ENCODE measurements around the gene C6orf120.
A peak's percentile ranks its signal among the peaks of the same experiment; 100 is the strongest.

Gene C6orf120

DNA sequence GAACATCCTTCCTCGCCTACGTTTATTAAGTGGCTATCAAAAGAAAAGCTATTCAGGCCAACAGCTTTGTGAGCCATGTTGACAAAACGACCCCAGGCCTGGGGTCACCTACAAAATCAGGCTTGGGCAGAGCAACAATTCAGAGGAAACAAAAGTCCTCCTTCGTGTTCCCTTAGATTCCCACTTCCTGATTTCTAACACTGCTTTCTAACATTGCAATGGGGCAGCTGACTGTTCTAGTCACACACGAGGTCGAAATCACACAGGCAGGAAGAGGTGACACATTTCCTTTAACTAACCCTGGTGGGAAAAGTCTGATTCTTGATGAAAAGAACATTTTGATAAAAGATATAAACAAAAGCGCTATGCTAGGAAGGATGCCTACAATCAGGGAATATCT lies 32.0 kb upstream of the C6orf120 start:
- H3K27ac ChIP-seq (ENCODE audit: low read depth, low read length), result no peak overlapping the region
- no peak overlapping the region for H3K4me3 ChIP-seq (ENCODE audit: low read length)
- H3K23ac ChIP-seq (ENCODE audit: low read length), result no peak overlapping the region
- peaks cover 3% of the 10 kb centered on the region for H3K79me1 ChIP-seq (ENCODE audit: low read length)
- no peak for DNase-seq
- H3K4me2 ChIP-seq (ENCODE audit: low read length), result no peak overlapping the region
- H2AK5ac ChIP-seq (ENCODE audit: low read length), result no peak overlapping the region
- no peak overlapping the region for H2BK5ac ChIP-seq (ENCODE audit: low read length)
- H2BK120ac ChIP-seq (ENCODE audit: low read depth, low read length), result no peak overlapping the region
- peaks cover 2% of the 10 kb centered on the region for H3K4me1 ChIP-seq (ENCODE audit: control insufficient read depth, low read depth, low read length)
- H3K9ac ChIP-seq (ENCODE audit: low read length), result no peak overlapping the region
- H2BK15ac ChIP-seq (replicated peaks; ENCODE audit: low read depth), result no peak overlapping the region
- H3K56ac ChIP-seq (ENCODE audit: low read length), result no peak overlapping the region
- H3K36me3 ChIP-seq (ENCODE audit: control insufficient read depth, insufficient read depth, low read length), result peaks cover 3% of the 10 kb centered on the region
- no peak overlapping the region for H4K8ac ChIP-seq (ENCODE audit: low read depth, low read length)
- no peak overlapping the region for H3K4ac ChIP-seq (ENCODE audit: low read depth, low read length)
- WGBS (ENCODE audit: extremely low coverage, insufficient coverage, low lambda C conversion rate), result no CpG with 5 or more reads among the region's 7 CpGs
- H3K27me3 ChIP-seq (ENCODE audit: insufficient read depth, low read length, poor library complexity), result no peaks in the 10 kb centered on the region
- no peaks in the 10 kb centered on the region for H3K79me2 ChIP-seq (ENCODE audit: control insufficient read depth, insufficient read depth, low read length)
- no peak overlapping the region for H3K18ac ChIP-seq (ENCODE audit: low read length)
- no peak overlapping the region for H4K5ac ChIP-seq (ENCODE audit: low read length)

DNA sequence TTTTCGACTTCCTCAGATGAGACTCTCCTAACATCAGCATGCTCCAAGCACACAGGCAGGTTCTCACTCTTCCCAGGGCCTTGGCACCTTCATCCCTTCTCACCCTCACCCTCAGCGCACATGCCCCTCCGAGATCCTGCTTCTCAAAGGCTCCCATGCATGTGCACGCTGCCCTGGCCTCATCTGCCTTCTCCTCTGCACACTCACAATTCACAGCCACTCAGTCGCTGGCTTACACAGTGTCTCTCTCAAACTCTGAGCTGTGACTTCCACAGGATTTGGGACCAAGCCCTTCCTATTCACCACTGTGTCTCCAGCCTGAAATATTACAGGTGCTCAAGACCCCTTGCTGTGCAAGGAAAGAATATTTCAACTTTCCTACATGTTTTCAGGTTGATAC lies 30.4 kb upstream of the C6orf120 start:
- Histone ChIP-seq H4K5ac (ENCODE audit: low read length) (no peak overlapping the region), H2BK120ac (ENCODE audit: low read depth, low read length) (no peak overlapping the region), H3K4ac (ENCODE audit: low read depth, low read length) (no peak overlapping the region), H3K9ac (ENCODE audit: low read length) (no peak overlapping the region), H3K18ac (ENCODE audit: low read length) (no peak overlapping the region), H3K56ac (ENCODE audit: low read length) (no peak overlapping the region), H3K23ac (ENCODE audit: low read length) (no peak overlapping the region), H3K79me2 (ENCODE audit: control insufficient read depth, insufficient read depth, low read length) (no peaks in the 10 kb centered on the region), H2AK5ac (ENCODE audit: low read length) (no peak overlapping the region), H3K79me1 (ENCODE audit: low read length) (peaks cover 3% of the 10 kb centered on the region), H3K4me3 (ENCODE audit: low read length) (no peak overlapping the region), H3K27me3 (ENCODE audit: insufficient read depth, low read length, poor library complexity) (no peaks in the 10 kb centered on the region), H3K4me2 (ENCODE audit: low read length) (no peak overlapping the region), H4K8ac (ENCODE audit: low read depth, low read length) (no peak overlapping the region), H3K4me1 (ENCODE audit: control insufficient read depth, low read depth, low read length) (peaks cover 4% of the 10 kb centered on the region), H3K27ac (ENCODE audit: low read depth, low read length) (no peak overlapping the region), H2BK5ac (ENCODE audit: low read length) (no peak overlapping the region), H3K36me3 (ENCODE audit: control insufficient read depth, insufficient read depth, low read length) (peaks cover 3% of the 10 kb centered on the region), H2BK15ac (replicated peaks; ENCODE audit: low read depth) (no peak overlapping the region)
- WGBS (ENCODE audit: extremely low coverage, insufficient coverage, low lambda C conversion rate), result no CpG with 5 or more reads among the region's 5 CpGs
- no peak for DNase-seq

DNA sequence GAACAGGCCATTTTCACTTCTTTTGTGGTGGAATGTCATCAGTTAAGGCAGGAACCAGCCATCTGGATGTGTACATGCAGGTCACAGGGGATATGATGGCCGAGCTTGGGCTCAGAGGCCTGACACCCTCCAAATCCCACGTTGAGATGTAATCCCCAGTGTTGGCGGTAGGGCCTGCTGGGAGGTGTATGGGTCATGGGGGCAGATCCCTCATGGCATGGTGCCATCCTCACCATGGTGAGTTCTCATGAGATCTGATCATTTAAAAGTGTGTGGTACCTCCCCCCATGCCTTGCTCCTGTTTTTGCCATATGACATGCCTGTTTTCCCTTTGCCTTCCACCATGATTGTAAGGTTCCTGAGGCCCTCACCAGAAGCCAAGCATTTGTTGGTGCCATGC lies 26.9 kb upstream of the C6orf120 start:
- no peaks in the 10 kb centered on the region for H3K79me2 ChIP-seq (ENCODE audit: control insufficient read depth, insufficient read depth, low read length)
- H3K4me1 ChIP-seq (ENCODE audit: control insufficient read depth, low read depth, low read length), result peaks cover 2% of the 10 kb centered on the region

DNA sequence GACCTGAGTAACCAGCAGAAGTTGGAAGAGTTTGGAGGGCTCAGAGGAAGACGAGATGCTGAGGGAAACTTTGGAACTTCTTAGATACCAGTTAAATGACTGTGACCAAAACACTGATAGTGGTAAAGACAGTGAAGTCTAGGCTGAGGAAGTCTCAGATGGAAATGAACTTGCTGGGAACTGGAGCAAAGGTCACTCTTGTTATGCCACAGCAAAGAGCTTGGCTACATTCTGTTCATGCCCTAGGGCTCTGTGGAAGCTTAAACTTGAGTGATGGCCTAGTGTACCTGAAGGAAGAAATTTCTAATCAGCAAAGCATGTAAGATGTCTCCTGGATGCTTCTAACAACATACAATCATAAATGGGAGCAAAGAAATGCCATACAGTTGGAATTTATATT lies 24.8 kb upstream of the C6orf120 start:
- Histone ChIP-seq H4K8ac (ENCODE audit: low read depth, low read length) (no peak overlapping the region), H3K36me3 (ENCODE audit: control insufficient read depth, insufficient read depth, low read length) (no peaks in the 10 kb centered on the region), H3K4me2 (ENCODE audit: low read length) (no peak overlapping the region), H2AK5ac (ENCODE audit: low read length) (no peak overlapping the region), H2BK5ac (ENCODE audit: low read length) (no peak overlapping the region), H3K9ac (ENCODE audit: low read length) (no peak overlapping the region), H3K27ac (ENCODE audit: low read depth, low read length) (no peak overlapping the region), H3K79me1 (ENCODE audit: low read length) (peaks cover under 1% of the 10 kb centered on the region), H2BK15ac (replicated peaks; ENCODE audit: low read depth) (no peak overlapping the region), H3K56ac (ENCODE audit: low read length) (no peak overlapping the region), H3K79me2 (ENCODE audit: control insufficient read depth, insufficient read depth, low read length) (no peaks in the 10 kb centered on the region), H3K27me3 (ENCODE audit: insufficient read depth, low read length, poor library complexity) (no peaks in the 10 kb centered on the region), H3K18ac (ENCODE audit: low read length) (no peak overlapping the region), H3K4me3 (ENCODE audit: low read length) (no peak overlapping the region), H3K4me1 (ENCODE audit: control insufficient read depth, low read depth, low read length) (peaks cover 2% of the 10 kb centered on the region), H4K5ac (ENCODE audit: low read length) (no peak overlapping the region), H2BK120ac (ENCODE audit: low read depth, low read length) (no peak overlapping the region), H3K4ac (ENCODE audit: low read depth, low read length) (no peak overlapping the region), H3K23ac (ENCODE audit: low read length) (no peak overlapping the region)
- DNase-seq, result no peak
- no CpG with 5 or more reads among the region's 1 CpG for WGBS (ENCODE audit: extremely low coverage, insufficient coverage, low lambda C conversion rate)

More for the DNA sequence above, 26.9 kb upstream of the C6orf120 start:
- no peak overlapping the region for H2BK15ac ChIP-seq (replicated peaks; ENCODE audit: low read depth)
- no peak overlapping the region for H3K23ac ChIP-seq (ENCODE audit: low read length)
- H3K79me1 ChIP-seq (ENCODE audit: low read length), result no peaks in the 10 kb centered on the region
- no peak overlapping the region for H3K27ac ChIP-seq (ENCODE audit: low read depth, low read length)
- H3K18ac ChIP-seq (ENCODE audit: low read length), result no peak overlapping the region
- no peak for DNase-seq
- H3K4me2 ChIP-seq (ENCODE audit: low read length), result no peak overlapping the region
- H3K4ac ChIP-seq (ENCODE audit: low read depth, low read length), result no peak overlapping the region
- H2BK120ac ChIP-seq (ENCODE audit: low read depth, low read length), result no peak overlapping the region
- no peak overlapping the region for H4K5ac ChIP-seq (ENCODE audit: low read length)
- H3K9ac ChIP-seq (ENCODE audit: low read length), result no peak overlapping the region
- no peak overlapping the region for H2AK5ac ChIP-seq (ENCODE audit: low read length)
- no peaks in the 10 kb centered on the region for H3K36me3 ChIP-seq (ENCODE audit: control insufficient read depth, insufficient read depth, low read length)
- H3K56ac ChIP-seq (ENCODE audit: low read length), result peak overlapping the region; percentile 46
- no peak overlapping the region for H4K8ac ChIP-seq (ENCODE audit: low read depth, low read length)
- whole genome bisulfite sequencing (ENCODE audit: extremely low coverage, insufficient coverage, low lambda C conversion rate), result no CpG with 5 or more reads among the region's 3 CpGs
- no peak overlapping the region for H2BK5ac ChIP-seq (ENCODE audit: low read length)
- H3K4me3 ChIP-seq (ENCODE audit: low read length), result no peak overlapping the region
- H3K27me3 ChIP-seq (ENCODE audit: insufficient read depth, low read length, poor library complexity), result no peaks in the 10 kb centered on the region

- Histone ChIP-seq H3K79me1 (ENCODE audit: low read length) (peaks cover 4% of the 10 kb centered on the region), H4K5ac (ENCODE audit: low read length) (no peak overlapping the region), H3K9ac (ENCODE audit: low read length) (no peak overlapping the region), H4K8ac (ENCODE audit: low read depth, low read length) (no peak overlapping the region), H3K27me3 (ENCODE audit: insufficient read depth, low read length, poor library complexity) (no peaks in the 10 kb centered on the region), H2BK5ac (ENCODE audit: low read length) (no peak overlapping the region), H2BK15ac (replicated peaks; ENCODE audit: low read depth) (no peak overlapping the region), H3K36me3 (ENCODE audit: control insufficient read depth, insufficient read depth, low read length) (no peaks in the 10 kb centered on the region), H3K4ac (ENCODE audit: low read depth, low read length) (no peak overlapping the region), H3K23ac (ENCODE audit: low read length) (no peak overlapping the region), H3K18ac (ENCODE audit: low read length) (no peak overlapping the region), H3K56ac (ENCODE audit: low read length) (no peak overlapping the region), H3K27ac (ENCODE audit: low read depth, low read length) (no peak overlapping the region), H2AK5ac (ENCODE audit: low read length) (no peak overlapping the region), H3K79me2 (ENCODE audit: control insufficient read depth, insufficient read depth, low read length) (no peaks in the 10 kb centered on the region), H3K4me3 (ENCODE audit: low read length) (no peak overlapping the region), H3K4me1 (ENCODE audit: control insufficient read depth, low read depth, low read length) (peaks cover 2% of the 10 kb centered on the region), H2BK120ac (ENCODE audit: low read depth, low read length) (no peak overlapping the region), H3K4me2 (ENCODE audit: low read length) (no peak overlapping the region)
- no CpG with 5 or more reads among the region's 1 CpG for WGBS (ENCODE audit: extremely low coverage, insufficient coverage, low lambda C conversion rate)
- DNase-seq, result no peak
These were observed 23.6 kb upstream of the C6orf120 start for GRCh38 chr6:169678342-169678741.

- WGBS (ENCODE audit: extremely low coverage, insufficient coverage, low lambda C conversion rate), result no CpG with 5 or more reads among the region's 3 CpGs
- Histone ChIP-seq H3K56ac (ENCODE audit: low read length) (no peak overlapping the region), H3K36me3 (ENCODE audit: control insufficient read depth, insufficient read depth, low read length) (peaks cover 7% of the 10 kb centered on the region), H3K27ac (ENCODE audit: low read depth, low read length) (no peak overlapping the region), H3K4ac (ENCODE audit: low read depth, low read length) (no peak overlapping the region), H4K8ac (ENCODE audit: low read depth, low read length) (no peak overlapping the region), H2AK5ac (ENCODE audit: low read length) (no peak overlapping the region), H3K4me3 (ENCODE audit: low read length) (no peak overlapping the region), H2BK15ac (replicated peaks; ENCODE audit: low read depth) (no peak overlapping the region), H3K4me2 (ENCODE audit: low read length) (no peak overlapping the region), H2BK5ac (ENCODE audit: low read length) (no peak overlapping the region), H2BK120ac (ENCODE audit: low read depth, low read length) (no peak overlapping the region), H3K79me1 (ENCODE audit: low read length) (peaks cover 16% of the 10 kb centered on the region), H3K18ac (ENCODE audit: low read length) (no peak overlapping the region), H3K9ac (ENCODE audit: low read length) (no peak overlapping the region), H3K23ac (ENCODE audit: low read length) (no peak overlapping the region), H3K79me2 (ENCODE audit: control insufficient read depth, insufficient read depth, low read length) (peaks cover 7% of the 10 kb centered on the region), H4K5ac (ENCODE audit: low read length) (no peak overlapping the region), H3K27me3 (ENCODE audit: insufficient read depth, low read length, poor library complexity) (no peaks in the 10 kb centered on the region), H3K4me1 (ENCODE audit: control insufficient read depth, low read depth, low read length) (no peaks in the 10 kb centered on the region)
- DNase-seq, result no peak
These were observed 17.9 kb upstream of the C6orf120 start for GRCh38 chr6:169684056-169684455.

All from mesendoderm (in vitro differentiated cells).